GM21423 (cell line): Measurements from ENCODE around the gene MYZAP.

Source experiments
- ATAC-seq: cut with Tn5 transposase; IDR thresholded peaks from one replicate; pipeline ENCODE4 v1.9.1; 2021; ENCODE audit warnings: mild to moderate bottlenecking, moderate library complexity; ENCODE audit not compliant: unreplicated experiment

MYZAP gene

DNA sequence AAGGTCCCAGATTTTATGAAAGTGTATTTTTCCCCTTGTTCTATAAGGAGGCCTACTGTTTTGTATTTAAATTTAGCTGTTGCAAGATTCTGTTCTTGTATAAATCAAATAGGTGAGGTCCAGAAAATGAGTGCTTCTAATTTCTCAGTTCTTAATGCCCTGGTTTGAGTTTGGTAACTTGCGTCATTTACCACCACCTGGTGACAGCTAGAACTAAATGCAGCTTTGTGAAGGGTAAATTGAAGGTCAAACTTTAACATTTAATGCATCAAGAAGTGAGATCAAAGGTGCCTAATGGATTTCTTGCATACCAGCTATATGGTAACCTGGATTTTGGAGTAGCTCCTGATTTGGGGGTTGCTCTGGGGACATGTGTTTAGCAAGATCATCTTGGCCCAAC, 64.1 kb downstream of the MYZAP start:
- no peak for ATAC-seq

DNA sequence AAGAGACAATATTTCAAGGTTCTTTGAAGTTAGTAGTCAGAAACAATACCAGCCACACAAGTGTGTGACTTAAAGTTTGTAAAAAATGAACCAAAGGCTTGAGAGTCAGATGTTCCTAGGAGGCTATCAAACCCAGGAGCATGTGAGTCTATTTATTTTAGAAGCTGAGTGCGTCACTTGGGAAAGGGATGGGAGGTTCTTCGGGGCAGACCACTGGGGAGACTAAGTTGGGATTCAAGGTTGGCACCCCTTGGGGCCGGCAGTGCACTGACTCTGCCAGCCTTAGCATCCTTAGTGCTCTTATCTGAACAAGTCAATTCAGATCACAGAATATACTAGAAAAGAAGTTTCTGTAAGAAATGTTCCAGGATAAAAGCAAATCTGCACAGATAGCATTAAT, 64.7 kb downstream of the MYZAP start:
- ATAC-seq, result no peak

DNA sequence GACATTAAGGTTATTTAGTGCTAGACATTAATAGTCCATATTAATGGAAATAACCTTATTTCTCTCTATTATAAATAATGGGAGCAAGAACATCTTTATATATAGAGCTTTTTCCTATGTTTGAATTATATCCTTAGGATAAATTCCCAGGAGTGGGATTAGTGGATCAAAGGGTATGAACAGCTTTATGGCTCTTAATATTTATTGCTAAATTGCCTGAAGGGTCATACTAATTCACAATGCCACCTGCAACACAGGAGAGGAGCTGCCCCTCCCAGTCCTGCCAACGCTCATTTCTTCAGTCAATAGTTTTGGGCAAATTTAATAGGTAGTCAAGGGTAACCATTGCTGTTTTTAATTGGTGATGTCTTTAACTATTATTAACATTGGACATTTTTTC, 65.9 kb downstream of the MYZAP start:
- no peak for ATAC-seq

DNA sequence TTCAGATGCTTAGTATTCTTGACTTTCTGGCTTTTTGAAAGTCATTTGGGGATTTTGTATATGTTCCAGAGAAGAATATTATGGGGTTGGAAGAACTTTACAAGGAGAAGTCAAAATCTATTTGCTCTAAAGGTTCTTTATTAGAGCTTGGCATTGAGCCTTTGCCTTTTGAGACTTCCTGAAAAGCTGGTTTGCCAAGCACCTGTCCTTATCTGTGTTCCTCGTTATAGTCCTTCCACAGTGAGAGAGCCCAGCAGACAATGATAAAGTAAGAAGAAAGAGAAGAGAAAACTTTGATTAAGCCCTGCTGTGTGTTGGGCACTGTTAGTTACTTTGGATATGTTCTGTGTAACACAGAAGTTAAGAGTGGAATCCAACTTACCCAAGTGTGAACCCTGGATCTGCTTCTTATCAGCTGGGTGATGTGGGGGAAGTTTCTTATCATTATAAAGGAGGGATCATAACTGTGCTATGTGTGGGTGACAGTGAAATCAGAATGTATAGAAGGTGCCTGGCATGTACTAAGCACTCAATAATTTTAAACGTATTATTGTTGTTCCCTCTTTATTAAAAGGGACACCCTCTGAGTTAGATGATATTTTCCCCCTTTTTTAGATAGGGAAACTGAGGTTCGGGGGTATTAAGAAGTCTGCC, 70.5 kb downstream of the MYZAP start:
- ATAC-seq, result no peak

DNA sequence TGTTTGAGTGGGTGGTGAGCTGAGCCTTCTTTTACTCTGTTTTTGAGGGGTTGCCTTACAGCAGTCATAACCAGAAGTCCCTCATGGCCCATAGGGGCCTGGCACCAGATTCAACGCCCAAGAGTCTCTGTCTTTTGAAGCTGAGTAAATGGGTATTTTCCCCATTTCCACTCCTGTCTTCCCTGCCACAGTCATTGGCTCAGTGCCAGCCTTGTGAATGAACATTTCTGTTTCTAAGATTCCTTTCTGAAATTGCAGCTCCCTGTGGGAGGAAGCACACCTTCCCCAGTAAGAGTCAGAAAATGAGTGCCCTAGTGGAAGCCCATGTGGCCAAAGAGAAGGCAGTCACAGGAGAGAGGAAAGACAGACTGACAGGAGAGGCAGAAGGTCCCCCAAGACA, 71.1 kb downstream of the MYZAP start:
- no peak for ATAC-seq

DNA sequence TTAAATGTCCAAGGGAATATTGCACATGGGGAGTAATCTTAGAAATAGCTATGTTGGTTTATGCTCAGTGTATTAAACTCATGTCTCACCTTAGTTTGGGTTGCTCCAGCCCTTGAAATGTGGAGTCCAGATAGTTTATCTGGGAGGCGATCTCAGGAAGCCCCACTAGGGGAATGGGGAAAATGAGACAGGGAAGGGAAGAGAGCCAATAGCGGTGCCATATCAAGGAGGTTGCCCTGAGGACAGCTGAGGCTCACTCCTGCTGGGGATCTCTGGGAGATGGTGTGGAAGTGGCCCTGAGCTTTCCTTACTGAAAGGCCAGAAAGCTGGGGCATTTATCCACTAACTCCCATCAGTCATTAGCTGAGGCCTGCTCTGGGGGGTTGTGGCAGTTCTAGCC, 71.6 kb downstream of the MYZAP start:
- no peak for ATAC-seq

DNA sequence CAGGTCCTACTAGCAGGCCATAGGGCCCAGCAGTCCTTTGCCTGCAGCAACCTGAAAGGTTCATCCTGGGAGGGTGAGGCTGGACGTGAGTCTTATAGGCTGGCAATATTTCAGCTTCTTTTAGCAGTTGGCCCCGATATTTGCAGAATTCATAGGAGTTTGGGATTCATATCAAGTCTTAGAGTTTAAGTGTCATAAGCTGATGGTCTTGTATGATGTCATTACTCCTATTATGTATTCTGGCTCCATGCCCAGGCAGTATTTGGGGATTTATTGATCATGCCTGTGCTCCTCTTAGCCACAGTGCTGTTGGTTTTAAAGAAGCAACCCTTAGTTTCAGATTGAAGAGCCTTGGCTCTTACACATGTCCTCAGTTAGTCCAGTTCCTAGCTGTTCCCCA, 73.5 kb downstream of the MYZAP start:
- no peak for ATAC-seq

DNA sequence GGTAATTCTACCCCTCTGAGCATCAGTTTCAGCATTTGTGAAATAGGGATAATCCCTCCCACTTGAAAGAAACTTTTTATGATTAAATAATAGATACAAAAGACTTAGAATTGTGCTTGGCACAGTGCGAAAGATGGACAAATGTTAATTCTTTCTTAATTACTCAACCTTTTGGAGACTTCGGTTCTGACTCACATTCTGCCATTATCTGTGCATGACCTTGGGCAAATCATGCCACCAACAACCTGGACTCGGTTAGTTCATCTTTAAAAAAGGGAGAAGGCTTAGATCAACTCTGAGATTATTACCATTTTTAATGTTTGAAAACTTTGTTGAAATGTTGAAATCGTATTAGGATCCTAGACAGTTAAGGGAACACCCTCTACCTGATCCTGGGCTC, 74.2 kb downstream of the MYZAP start:
- no peak for ATAC-seq

DNA sequence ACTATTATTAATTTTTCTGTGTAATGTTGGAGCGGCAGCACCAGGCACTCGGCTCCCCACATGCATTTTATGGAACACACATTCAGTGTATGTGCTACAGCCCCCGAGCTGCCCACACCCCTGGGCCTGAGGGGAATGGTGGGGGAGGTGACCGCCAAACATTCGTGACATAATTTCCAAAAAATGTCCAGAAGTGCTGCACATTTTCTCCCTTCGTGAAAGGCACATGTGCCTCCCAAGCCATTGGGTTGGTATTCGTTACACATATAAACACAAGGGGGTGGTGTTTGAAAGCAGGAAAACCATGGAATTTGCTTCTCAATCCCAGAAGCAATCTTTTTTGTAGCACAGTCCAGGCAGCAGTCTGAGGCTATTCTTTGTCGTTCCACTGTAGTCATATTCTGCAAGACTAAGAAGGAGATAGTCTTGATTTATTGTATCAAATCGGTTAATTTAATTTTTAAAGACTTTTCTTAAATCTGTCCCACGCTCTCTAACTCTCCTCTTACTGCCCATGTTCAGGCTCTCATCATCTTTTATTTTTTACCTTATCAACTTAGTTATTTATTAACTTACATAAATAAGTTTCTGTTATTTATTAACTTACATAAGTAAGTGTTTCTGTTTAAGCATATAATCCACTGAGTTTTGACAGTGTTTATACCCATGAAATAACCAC, 75.6 kb downstream of the MYZAP start:
- ATAC-seq, result no peak

DNA sequence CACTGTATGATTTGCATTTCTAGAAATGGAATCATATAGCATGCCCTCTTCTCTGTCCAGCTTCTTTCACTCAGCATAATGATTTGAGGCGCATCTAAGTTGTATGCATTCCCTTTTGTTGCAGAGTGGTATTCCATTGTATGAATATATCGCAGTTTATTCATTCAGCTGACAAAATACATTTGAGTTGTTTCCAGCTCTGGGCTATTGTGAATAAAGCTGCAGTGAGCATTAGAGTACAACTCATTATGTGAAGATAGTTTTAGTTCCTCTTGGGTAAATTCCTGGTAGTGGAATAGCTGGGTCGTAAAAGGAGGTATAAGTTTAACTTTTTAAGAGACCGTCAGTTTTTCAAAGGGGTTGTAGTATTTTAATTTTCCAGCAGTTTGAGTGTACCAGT, 76.3 kb downstream of the MYZAP start:
- ATAC-seq, result no peak

DNA sequence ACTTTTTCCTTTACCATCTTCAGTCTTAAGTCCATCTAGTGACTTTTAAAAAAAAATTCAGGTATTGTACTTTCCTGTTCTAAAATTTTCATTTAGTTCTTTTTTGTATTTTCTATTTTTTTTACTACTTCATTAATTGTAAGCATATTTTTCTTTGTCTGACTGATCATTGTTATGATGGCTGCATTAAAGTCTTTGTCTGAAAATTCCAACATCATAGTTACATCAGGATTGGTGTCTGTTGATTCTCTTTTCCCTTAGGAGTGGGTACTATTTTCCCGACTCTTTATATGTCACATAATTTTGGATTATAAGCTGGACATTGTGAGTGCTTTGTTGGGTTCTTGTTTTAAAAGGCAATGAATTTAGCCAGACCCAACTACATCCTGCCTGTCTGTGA, 79.9 kb downstream of the MYZAP start:
- ATAC-seq, result no peak

DNA sequence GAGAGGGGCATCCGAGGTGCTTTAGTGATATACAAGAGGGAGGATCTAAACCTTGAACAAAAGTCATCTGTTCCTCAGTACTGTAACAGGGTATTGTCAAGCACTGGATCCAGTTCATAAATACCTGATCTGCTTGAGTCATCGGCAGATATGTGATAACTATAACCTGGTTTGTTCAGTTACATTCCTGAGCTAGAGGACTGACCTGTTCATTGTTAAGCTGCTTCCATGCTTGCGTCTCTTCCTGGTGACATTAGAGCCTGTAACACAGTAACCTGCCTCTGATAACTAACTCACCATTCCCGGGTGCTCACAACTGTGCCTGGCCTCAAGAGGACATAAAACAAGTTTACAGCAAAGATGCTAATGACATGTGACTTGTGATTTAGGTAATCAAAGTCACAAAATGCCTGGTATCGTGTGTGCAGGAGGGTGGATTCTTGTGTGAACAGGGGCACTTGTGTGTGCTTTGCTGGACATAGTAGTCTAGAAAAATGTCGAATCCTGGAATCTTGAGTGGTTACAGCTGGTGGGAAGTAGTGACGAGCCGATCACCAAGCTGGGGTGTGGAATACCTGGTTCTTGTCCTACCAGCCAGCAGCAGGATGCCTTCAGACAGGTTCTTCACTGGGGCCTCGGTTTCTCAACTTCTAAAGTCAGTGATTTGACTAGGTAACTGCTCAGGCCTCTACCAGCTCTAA, 83.9 kb downstream of the MYZAP start:
- no peak for ATAC-seq

DNA sequence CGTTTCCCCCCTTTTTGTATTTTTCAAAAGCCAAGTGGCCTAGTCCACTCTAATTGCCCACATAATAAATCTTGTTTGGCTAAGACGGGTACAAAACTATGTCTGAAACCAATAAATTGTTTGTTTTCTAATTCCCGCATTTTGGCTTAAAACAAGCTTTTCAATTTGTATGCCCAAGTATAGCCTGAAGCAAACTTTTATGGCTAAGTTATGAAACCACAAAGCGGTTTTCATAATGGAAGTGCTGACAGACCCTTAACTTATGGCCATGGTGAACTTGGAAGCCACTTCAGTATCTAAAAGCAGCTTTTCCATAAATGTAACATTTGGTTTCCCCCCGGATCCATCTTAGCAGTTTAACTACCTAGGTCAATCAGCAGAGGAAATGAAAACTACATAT, 84.9 kb downstream of the MYZAP start:
- no peak for ATAC-seq

DNA sequence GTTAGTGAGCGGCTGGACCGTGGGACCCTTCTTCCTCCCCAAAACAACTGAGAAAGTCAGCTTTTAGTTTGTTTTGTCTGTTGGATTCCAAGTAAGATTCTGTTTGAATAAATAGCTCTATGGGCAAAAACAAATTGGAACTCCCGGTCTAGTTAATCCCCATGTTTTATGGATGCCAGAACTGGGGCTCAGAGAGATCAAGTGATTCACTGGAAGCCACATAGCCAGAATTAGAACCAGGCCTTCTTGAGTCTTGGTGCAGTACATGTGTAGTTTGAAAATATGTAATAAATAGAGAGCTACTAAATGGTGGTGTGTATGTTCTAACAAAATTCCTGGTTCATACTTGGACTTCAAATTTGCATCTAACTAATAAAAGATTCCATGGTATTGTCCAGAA, 85.5 kb downstream of the MYZAP start:
- no peak for ATAC-seq

DNA sequence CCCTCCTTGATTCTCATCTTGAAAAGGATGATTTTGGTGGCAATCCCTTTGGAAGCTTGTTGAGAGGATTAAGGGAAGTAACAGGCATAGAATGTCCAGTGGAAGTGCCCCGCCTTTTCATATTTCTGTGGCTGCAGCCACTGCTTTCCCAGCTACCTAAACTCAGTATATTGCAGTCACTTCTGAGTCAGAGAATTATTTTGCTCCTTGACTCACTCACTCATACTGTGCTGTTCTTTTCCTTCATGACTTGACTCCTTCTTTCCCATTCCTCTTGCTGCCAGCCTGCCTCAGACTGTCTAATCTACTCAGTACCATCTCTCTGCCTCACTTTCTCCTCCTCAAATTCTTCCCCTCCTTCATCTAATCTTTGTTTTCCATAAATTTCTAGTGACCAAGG, 88.3 kb downstream of the MYZAP start:
- no peak for ATAC-seq

DNA sequence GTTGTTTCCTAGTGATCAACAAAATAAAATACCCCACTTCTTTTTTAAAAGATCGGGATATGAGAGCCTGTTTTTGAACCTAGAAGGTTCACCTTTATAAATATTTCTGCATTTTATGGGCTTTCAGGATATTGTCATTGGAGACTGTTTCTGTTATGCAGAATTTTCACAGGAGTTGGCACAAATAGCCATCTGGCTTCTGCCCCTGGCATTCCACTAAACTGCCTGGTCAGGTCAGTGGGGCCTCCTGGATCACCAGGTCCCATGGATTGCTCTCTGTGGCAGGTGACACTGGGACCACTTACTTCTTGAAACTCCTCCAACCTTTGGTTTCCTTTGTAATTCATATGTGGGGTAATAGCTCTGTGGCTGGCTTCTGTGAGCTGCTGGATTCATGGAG, 89.3 kb downstream of the MYZAP start:
- ATAC-seq, result no peak

DNA sequence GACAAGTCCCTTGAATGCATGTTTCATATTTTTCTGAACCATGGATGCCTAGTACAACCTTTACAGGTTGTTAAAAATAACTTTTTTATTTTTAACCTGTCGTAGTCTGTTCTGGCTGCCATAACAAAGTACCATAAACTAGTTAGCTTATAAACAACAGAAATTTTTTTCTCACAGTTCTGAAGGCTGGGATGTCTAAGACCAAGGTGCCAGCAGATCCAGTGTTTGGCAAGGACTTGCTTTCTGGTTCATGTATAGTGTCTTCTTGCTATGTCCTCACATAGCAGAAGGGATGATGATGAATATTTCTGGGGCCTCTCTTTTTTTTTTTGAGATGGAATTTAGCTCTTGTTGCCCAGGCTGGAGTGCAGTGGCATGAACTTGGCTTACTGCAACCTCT, 91.8 kb downstream of the MYZAP start:
- no peak for ATAC-seq

DNA sequence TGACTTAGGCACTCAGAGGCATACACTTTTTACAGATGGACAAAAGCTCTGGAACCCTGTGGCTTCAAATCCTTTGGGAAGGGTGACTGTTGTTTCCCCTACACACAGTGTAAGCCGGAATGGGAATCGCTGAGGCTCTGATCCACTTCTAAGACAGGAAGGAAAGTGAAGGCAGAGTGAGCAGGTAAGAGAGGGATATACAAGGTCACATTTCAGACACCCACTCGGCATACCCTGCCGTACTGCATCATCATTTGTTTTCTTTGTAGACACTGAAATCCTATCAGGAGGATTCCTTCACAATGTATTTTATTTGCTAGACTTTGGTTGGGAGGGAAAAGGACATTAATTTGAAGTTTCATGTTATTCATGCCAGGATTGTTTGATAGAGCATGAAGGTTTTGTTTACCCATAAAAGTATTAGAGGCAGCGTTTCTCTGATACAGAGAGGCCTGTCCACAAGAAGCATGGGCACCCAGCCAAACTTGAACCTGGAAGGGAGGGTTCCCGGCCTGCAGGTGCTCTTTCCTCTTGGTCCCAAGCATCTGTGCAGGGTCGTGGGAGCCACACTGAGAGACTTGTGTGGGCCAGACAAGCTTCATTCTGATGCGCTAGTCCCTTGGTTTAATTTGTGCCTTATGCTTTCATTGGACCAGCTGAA, 92.9 kb downstream of the MYZAP start:
- no peak for ATAC-seq

DNA sequence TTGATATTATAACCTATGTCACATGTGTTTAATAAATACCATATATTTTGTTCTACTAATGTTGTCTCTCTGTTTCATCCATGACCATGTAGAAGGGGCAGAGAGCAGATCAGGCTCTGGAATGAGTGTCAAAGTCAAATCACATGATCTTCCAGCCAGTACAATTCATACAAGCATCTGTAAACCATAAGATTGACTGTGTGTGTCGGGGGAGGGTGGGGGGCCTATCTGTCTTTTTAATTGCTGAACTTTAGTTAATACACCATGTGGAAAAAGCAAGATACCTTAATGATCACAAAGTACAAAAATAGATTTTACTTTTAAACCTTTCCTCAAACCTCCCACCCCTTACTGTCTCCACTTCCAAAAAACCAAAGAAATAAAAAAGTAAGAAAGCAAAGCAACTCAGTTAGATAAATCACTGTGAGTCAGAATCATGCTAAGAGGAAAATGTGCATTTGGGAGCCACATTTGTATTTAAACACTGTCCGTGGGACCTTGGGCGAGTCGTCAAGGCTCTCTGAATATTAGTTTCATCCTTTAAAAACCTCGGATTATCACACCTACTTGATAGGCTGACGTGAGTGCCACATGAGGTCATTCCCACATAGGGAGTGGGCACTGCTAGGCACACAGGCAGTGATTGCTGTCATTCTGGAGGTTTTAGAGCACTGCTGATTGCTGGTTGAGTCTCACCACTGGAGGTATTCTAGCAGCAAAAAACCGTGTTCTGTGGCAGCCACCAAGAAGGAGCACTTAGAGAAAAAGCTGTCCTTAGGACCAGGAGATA, 93.8 kb downstream of the MYZAP start:
- ATAC-seq, result no peak

DNA sequence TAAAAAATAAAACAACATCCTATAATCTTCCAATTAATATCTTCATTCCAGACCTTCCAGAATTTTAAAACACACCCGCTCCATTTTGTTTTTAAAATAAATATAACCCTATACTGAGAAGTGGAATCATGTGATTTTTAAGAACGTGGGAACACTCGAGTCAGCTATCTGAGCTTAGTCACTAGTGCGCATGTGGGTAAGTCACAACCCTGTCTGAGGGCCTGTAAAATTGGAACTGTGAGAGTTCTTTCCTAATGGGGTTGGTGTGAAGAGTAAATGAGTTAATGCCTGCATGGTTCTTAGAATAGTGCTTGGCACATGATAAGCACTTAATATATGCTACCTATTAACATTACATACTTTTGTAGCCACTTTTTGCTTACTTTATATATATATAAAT, 95.0 kb downstream of the MYZAP start:
- no peak for ATAC-seq

DNA sequence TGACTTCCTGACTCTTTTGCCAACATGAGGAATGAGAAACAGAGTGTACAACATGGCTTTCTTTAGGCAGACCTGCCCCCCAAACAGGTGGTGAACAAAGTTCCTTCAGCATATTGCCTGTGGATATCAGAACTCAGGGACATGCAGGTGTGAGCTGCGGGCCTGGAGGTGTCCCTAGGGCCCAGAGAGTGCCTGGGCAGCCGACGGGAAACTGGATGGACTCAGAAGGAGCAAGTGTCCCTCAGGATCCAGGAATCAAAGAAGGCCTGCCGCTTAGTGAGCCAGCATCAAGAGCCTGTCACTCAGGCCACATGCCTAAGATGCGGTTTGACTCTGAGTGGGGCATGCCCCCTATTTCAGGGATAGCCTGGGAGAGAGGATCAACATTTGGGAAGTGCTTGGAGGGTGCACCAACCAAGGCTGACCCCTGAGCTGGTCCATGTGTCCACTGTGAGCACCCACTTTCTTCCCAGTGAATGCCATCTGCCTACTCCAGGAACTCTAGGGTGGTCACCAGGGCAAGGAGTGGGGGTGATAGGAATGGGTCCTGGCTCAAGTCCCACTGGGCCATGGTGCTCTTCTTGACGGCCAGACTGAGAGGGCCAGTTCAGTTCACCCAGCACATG, 98.8 kb downstream of the MYZAP start:
- ATAC-seq, result no peak
